Transverse colon (tissue), 4 donors: ENCODE measurements around the gene GPX8.

Source experiments
- EP300 ChIP-seq: sonication (generic); formaldehyde crosslinking; IDR thresholded peaks from one replicate; pipeline ENCODE4 v1.6.1; 2017; ENCODE audit warnings: antibody characterized with exemption, low read depth
- POLR2A ChIP-seq: fragments of 450-650 bp; IDR thresholded peaks from one replicate; pipeline ENCODE4 v1.6.1; 2016; ENCODE audit warnings: antibody characterized with exemption, mild to moderate bottlenecking, moderate library complexity
- POLR2AphosphoS5 ChIP-seq, 3 donors: sonication (generic); formaldehyde crosslinking; IDR thresholded peaks; one replicate each; pipeline ENCODE4 v1.6.1; 2016; ENCODE audit warnings: antibody characterized with exemption in 3 of 3
- TF ChIP-seq, protein P1 (sequence below), 5 experiments: fragments of 200-600 bp in 3 of 5; fragments of 450-650 bp in 2 of 5; sonication (generic) in 3 of 5; IDR thresholded peaks; 1 replicate in 2 of 5; 2 replicates in 3 of 5; pipeline ENCODE4 v1.5.1; 2016 to 2017; ENCODE audit warnings: antibody characterized with exemption in 5 of 5, inconsistent platforms in 3 of 5, mild to moderate bottlenecking in 2 of 5, moderate library complexity in 1 of 5

- TF ChIP-seq, protein P1, sequence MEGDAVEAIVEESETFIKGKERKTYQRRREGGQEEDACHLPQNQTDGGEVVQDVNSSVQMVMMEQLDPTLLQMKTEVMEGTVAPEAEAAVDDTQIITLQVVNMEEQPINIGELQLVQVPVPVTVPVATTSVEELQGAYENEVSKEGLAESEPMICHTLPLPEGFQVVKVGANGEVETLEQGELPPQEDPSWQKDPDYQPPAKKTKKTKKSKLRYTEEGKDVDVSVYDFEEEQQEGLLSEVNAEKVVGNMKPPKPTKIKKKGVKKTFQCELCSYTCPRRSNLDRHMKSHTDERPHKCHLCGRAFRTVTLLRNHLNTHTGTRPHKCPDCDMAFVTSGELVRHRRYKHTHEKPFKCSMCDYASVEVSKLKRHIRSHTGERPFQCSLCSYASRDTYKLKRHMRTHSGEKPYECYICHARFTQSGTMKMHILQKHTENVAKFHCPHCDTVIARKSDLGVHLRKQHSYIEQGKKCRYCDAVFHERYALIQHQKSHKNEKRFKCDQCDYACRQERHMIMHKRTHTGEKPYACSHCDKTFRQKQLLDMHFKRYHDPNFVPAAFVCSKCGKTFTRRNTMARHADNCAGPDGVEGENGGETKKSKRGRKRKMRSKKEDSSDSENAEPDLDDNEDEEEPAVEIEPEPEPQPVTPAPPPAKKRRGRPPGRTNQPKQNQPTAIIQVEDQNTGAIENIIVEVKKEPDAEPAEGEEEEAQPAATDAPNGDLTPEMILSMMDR (IDR thresholded peaks at IDR 0.05), result no peak
- TF ChIP-seq EP300 (no peak), POLR2AphosphoS5 (IDR thresholded peaks at IDR 0.05) (no peak), POLR2A (no peak)
These were observed 17.9 kb upstream of the GPX8 start for GRCh38 chr5:55141945-55142690.
